ENCODE data around the gene AK9. TPM values are rescaled to one million over a fixed set of nuclear protein-coding genes. Genes with fewer than 3 reads are reported as not detected.

Gene AK9
- total and polyA plus RNA-seq, 4 donors = 1.1 to 5.3 (median 3.8) TPM

DNA sequence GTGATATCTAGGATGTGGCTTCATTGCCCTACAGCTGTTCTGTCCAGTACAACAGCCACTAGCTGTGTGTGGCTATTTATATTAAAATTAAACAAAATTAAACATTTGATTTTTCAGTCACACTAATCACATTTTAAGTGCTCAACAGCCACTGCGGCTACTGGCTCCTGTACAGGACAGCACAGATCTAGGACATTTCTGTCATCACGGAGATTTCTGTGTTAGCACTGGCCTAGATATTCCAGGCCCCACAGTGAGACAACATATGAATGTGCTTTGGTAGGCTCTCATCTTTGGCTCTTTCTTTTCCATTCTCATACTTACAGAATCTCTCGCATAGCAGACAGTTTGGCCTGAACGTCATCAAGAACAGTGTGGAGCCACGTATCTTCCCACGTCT is 159.6 kb downstream of the AK9 start:
- Histone ChIP-seq H3K9me3 (ENCODE audit: control insufficient read depth in 4 of 4, low read length in 3 of 4) (no peaks in the 10 kb centered on the region), H3K36me3 (ENCODE audit: control insufficient read depth in 4 of 4, insufficient read depth in 3 of 4, low read depth in 1 of 4, low read length in 3 of 4) (no peaks in the 10 kb centered on the region), H3K9ac (ENCODE audit: low read depth in 1 of 2, low read length in 2 of 2) (no peak overlapping the region), H3K4me3 (ENCODE audit: low read depth in 1 of 3, low read length in 3 of 3) (no peak overlapping the region), H3K4me1 (ENCODE audit: control insufficient read depth in 4 of 4, insufficient read depth in 4 of 4, low read length in 3 of 4) (no peaks in the 10 kb centered on the region), H3K27ac (ENCODE audit: low read depth in 1 of 2, low read length in 2 of 2) (no peak overlapping the region), H3K27me3 (ENCODE audit: control insufficient read depth in 4 of 4, insufficient read depth in 4 of 4, low read length in 3 of 4) (no peaks in the 10 kb centered on the region)
- WGBS = 91% methylated on average over 6 of the region's 6 CpGs
- TF ChIP-seq RXRA (IDR thresholded peaks at IDR 0.05) = no peak
- TF ChIP-seq, protein P1, sequence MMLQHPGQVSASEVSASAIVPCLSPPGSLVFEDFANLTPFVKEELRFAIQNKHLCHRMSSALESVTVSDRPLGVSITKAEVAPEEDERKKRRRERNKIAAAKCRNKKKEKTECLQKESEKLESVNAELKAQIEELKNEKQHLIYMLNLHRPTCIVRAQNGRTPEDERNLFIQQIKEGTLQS (IDR thresholded peaks at IDR 0.05) = no peak
- TF ChIP-seq GABPA (IDR thresholded peaks at IDR 0.05 in 1 of 2, conservative IDR thresholded peaks at IDR 0.05 in 1 of 2) = no peak
- TF ChIP-seq, protein P2, sequence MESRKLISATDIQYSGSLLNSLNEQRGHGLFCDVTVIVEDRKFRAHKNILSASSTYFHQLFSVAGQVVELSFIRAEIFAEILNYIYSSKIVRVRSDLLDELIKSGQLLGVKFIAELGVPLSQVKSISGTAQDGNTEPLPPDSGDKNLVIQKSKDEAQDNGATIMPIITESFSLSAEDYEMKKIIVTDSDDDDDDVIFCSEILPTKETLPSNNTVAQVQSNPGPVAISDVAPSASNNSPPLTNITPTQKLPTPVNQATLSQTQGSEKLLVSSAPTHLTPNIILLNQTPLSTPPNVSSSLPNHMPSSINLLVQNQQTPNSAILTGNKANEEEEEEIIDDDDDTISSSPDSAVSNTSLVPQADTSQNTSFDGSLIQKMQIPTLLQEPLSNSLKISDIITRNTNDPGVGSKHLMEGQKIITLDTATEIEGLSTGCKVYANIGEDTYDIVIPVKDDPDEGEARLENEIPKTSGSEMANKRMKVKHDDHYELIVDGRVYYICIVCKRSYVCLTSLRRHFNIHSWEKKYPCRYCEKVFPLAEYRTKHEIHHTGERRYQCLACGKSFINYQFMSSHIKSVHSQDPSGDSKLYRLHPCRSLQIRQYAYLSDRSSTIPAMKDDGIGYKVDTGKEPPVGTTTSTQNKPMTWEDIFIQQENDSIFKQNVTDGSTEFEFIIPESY (IDR thresholded peaks at IDR 0.05) = no peak
- DNase-seq (ENCODE audit: low spot score) = no peak

DNA sequence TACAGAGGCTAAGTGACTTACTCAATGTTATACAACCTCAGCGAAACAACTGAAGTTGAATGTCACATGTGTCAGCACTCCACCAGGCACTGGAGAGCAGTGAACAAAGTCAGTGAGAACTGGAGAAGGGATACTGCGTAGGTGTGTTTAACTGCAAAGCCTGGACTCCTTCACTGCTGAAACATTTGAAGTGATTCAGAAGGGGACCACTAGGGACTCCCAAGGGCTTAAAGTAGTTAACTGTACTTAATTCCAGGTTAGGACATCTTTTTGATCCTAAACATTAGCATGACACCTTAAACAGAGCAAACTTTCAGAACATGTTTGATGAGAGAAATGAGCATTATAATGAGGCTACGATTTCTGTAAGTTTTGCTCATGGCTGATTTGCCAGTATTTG is 163.0 kb downstream of the AK9 start:
- 92% methylated on average over 3 of the region's 3 CpGs for WGBS
- Histone ChIP-seq H3K27me3 (ENCODE audit: control insufficient read depth in 4 of 4, insufficient read depth in 4 of 4, low read length in 3 of 4) (no peaks in the 10 kb centered on the region), H3K36me3 (ENCODE audit: control insufficient read depth in 4 of 4, insufficient read depth in 3 of 4, low read depth in 1 of 4, low read length in 3 of 4) (no peaks in the 10 kb centered on the region), H3K4me3 (ENCODE audit: low read depth in 1 of 3, low read length in 3 of 3) (no peak overlapping the region), H3K4me1 (ENCODE audit: control insufficient read depth in 4 of 4, insufficient read depth in 4 of 4, low read length in 3 of 4) (no peaks in the 10 kb centered on the region), H3K9me3 (ENCODE audit: control insufficient read depth in 4 of 4, low read length in 3 of 4) (no peaks in the 10 kb centered on the region), H3K27ac (ENCODE audit: low read depth in 1 of 2, low read length in 2 of 2) (no peak overlapping the region), H3K9ac (ENCODE audit: low read depth in 1 of 2, low read length in 2 of 2) (no peak overlapping the region)
- TF ChIP-seq FOXA1 (IDR thresholded peaks at IDR 0.05) = no peak
- TF ChIP-seq NR2F2 (IDR thresholded peaks at IDR 0.05) = no peak
- no peak for TF ChIP-seq YY1 (IDR thresholded peaks at IDR 0.05)
- no peak for TF ChIP-seq TAF1 (conservative IDR thresholded peaks at IDR 0.05)
- TF ChIP-seq, protein P1 (IDR thresholded peaks at IDR 0.05) = no peak
- no peak for TF ChIP-seq GABPA (IDR thresholded peaks at IDR 0.05 in 1 of 2, conservative IDR thresholded peaks at IDR 0.05 in 1 of 2)
- TF ChIP-seq, protein P3, sequence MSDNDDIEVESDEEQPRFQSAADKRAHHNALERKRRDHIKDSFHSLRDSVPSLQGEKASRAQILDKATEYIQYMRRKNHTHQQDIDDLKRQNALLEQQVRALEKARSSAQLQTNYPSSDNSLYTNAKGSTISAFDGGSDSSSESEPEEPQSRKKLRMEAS (IDR thresholded peaks at IDR 0.05) = no peak
- TF ChIP-seq HNF4A (conservative IDR thresholded peaks at IDR 0.05) = no peak
- TF ChIP-seq, protein P4, sequence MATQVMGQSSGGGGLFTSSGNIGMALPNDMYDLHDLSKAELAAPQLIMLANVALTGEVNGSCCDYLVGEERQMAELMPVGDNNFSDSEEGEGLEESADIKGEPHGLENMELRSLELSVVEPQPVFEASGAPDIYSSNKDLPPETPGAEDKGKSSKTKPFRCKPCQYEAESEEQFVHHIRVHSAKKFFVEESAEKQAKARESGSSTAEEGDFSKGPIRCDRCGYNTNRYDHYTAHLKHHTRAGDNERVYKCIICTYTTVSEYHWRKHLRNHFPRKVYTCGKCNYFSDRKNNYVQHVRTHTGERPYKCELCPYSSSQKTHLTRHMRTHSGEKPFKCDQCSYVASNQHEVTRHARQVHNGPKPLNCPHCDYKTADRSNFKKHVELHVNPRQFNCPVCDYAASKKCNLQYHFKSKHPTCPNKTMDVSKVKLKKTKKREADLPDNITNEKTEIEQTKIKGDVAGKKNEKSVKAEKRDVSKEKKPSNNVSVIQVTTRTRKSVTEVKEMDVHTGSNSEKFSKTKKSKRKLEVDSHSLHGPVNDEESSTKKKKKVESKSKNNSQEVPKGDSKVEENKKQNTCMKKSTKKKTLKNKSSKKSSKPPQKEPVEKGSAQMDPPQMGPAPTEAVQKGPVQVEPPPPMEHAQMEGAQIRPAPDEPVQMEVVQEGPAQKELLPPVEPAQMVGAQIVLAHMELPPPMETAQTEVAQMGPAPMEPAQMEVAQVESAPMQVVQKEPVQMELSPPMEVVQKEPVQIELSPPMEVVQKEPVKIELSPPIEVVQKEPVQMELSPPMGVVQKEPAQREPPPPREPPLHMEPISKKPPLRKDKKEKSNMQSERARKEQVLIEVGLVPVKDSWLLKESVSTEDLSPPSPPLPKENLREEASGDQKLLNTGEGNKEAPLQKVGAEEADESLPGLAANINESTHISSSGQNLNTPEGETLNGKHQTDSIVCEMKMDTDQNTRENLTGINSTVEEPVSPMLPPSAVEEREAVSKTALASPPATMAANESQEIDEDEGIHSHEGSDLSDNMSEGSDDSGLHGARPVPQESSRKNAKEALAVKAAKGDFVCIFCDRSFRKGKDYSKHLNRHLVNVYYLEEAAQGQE (IDR thresholded peaks at IDR 0.05) = no peak
- TF ChIP-seq, protein P2 (IDR thresholded peaks at IDR 0.05) = no peak
- no peak for TF ChIP-seq RXRA (IDR thresholded peaks at IDR 0.05)
- TF ChIP-seq EGR1 (IDR thresholded peaks at IDR 0.05; ENCODE audit: low read depth in 2 of 2) = no peak
- DNase-seq (ENCODE audit: low spot score) = no peak
